Measurements from ENCODE around the gene SLIT3.

GRCh38 chr5:169202969-169203368 lies 98.0 kb downstream of the SLIT3 start:
- TF ChIP-seq EZH2 (IDR thresholded peaks at IDR 0.05; ENCODE audit: borderline replicate concordance): no peak
- no peak for TF ChIP-seq CTCF (IDR thresholded peaks at IDR 0.05; ENCODE audit: poor library complexity)
